Measurements from ENCODE around the gene GUF1. TPM values are rescaled to one million over a fixed set of nuclear protein-coding genes. Genes with fewer than 3 reads are reported as not detected.

The GUF1 gene, protein sequence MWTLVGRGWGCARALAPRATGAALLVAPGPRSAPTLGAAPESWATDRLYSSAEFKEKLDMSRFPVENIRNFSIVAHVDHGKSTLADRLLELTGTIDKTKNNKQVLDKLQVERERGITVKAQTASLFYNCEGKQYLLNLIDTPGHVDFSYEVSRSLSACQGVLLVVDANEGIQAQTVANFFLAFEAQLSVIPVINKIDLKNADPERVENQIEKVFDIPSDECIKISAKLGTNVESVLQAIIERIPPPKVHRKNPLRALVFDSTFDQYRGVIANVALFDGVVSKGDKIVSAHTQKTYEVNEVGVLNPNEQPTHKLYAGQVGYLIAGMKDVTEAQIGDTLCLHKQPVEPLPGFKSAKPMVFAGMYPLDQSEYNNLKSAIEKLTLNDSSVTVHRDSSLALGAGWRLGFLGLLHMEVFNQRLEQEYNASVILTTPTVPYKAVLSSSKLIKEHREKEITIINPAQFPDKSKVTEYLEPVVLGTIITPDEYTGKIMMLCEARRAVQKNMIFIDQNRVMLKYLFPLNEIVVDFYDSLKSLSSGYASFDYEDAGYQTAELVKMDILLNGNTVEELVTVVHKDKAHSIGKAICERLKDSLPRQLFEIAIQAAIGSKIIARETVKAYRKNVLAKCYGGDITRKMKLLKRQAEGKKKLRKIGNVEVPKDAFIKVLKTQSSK
- total RNA-seq: 10 to 100 TPM; 32.6 to 32.9 TPM

DNA sequence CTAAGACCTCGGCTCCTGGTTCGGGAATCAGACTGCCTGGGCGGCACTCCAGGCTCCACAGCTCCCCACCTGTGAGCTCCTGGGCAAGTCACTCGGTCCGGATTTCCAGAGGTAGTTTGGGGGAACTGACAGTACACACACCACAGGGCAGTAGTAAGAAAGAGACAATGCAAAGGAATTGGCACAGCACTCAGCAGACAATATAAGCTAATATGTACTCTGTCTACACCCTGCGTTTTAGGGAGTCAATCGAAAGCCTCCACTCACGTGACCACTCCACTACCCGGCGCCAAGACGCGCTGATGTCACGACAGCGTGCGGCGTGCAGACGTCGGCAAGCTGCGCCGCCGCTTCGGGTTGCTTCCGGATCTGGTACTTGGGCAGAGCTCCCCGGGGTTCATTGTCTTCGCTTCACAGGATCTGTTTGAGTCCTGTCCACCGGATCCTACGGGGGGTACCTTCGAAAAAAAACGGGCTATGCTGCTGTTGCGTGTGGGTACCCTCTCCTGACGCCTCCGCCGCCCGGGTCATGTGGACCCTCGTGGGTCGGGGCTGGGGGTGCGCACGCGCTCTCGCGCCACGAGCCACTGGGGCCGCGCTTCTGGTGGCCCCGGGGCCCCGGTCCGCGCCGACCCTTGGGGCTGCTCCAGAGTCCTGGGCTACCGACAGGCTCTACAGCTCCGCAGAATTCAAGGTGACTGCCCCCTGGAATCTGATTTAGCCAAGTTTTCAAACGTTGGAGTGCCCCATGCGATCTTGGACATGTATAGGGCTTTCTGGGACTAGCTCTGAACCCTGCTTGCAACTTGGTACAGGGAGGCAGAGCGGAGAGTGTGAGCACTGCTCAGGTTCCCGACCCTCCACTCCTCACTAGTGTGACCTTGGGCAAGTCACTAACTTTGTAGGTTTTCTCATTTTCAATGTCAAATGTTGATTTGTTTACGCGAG lies at the start of gene GUF1:
Gene GUF1 (plus strand): TSS at position 327 of the 948 bp plus-strand sequence. CDS start 203 bp downstream, at position 530.
- intact Hi-C loops (cut with micrococcal nuclease): loop anchor here (1.0 to 10.0 kb wide), 3 partner anchors 9 to 234 kb away; partner anchors contain the start of genes GNPDA2 and KCTD8

DNA sequence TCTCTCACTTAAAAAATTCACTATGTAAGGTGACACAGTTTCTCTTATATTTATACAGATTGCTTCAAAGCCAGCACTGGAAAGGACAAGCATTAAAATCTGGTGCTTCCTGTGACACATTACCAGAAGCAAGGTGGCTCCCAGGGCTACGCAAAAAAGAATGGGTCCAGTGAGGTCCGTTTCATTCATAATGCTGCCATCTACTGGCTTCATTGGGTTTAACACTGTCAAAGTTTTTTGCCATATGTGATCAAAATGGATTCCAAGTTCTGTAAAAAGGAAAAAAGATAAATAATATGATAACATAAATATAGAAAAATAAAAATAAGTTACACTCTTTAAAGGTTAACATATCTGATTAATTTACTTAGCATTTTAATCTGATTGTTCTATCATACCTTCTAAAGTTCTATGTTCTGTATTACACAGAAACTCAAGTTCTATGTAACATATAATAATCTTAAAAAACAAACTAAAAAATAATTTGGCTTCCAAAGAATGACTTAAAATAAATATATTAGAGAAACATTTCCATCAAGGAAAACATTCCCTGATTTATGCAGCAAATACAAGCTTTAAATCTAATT lies 48.8 kb upstream of the GUF1 start:
- Mint-ChIP-seq H3K27me3 (ENCODE audit: low read depth) (peaks cover 2% of the 10 kb centered on the region), H3K27ac (no peak overlapping the region), H3K4me3 (no peak overlapping the region), H3K4me1 (ENCODE audit: low read depth) (peaks cover 2% of the 10 kb centered on the region), H3K36me3 (ENCODE audit: low read depth) (no peaks in the 10 kb centered on the region), H3K9me3 (no peaks in the 10 kb centered on the region)
- DNase-seq: peak; percentile 63
- CTCF ChIA-PET: interaction anchor here (0.6 to 1.0 kb wide), 3 partner anchors 18 to 398 kb away, joined by 3 read pairs; no protein-coding TSS in a partner anchor
- intact Hi-C loops (cut with micrococcal nuclease): loop anchor here (1.0 kb wide), 4 partner anchors 180 to 1634 kb away; no protein-coding TSS in a partner anchor

More for the DNA sequence above, at the start of gene GUF1:
- H3K27me3 Mint-ChIP-seq (ENCODE audit: low read depth): no peaks in the 10 kb centered on the region
- no peaks in the 10 kb centered on the region for H3K9me3 Mint-ChIP-seq
- CTCF ChIA-PET: interaction anchor here (0.8 to 1.2 kb wide), 2 partner anchors 49 to 82 kb away, joined by 3 read pairs; no protein-coding TSS in a partner anchor
- peaks cover 35% of the 10 kb centered on the region for H3K4me1 Mint-ChIP-seq (ENCODE audit: low read depth)
- peak within 1 kb of the TSS; percentile 94 for H3K27ac Mint-ChIP-seq
- H3K4me3 Mint-ChIP-seq: peak within 1 kb of the TSS; percentile 95
- H3K36me3 Mint-ChIP-seq (ENCODE audit: low read depth): peaks cover 15% of the 10 kb centered on the region
- peak; percentile 90 for DNase-seq

DNA sequence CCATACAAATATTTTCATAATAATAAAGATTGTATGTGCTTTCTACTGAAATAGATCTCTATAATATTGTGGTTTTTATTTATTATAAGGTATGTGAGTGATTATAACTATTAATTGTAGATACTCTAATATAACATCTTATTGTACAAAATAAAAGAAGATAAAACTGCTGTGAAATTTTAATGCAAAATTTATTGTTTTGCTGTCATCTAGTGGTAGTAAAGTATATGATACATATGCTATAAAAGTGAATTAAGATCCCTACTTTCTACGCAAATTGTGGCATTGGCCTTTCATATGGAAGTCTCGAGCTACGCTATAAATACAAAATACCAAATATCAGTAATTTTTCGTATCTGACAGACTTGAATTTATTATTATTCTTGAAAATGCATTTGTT lies 46.1 kb upstream of the GUF1 start:
- peaks cover 2% of the 10 kb centered on the region for H3K4me1 Mint-ChIP-seq (ENCODE audit: low read depth)
- H3K4me3 Mint-ChIP-seq: no peak overlapping the region
- H3K27ac Mint-ChIP-seq: no peak overlapping the region
- intact Hi-C loops (cut with micrococcal nuclease): no loop called here
- CTCF ChIA-PET: no interaction called here
- H3K36me3 Mint-ChIP-seq (ENCODE audit: low read depth): no peaks in the 10 kb centered on the region
- DNase-seq: no peak
- peaks cover 8% of the 10 kb centered on the region for H3K27me3 Mint-ChIP-seq (ENCODE audit: low read depth)
- no peaks in the 10 kb centered on the region for H3K9me3 Mint-ChIP-seq

DNA sequence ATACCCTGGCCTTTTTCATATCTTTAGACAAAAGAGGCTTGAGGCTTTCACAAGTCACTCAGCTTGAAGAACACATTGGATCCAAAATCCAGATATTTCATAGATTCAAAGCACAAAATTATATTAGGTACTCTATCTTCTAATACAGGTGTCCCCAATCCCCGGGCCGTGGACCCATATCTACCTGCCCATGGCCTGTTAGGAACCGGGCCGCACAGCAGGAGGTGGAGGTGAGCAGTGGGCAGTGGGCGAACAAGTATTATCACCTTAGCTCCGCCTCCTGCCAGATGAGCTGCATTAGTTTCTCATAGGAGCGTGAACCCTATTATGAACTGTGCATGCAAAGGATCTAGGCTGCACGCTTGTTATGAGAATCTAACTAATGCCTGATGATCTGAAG lies 45.5 kb upstream of the GUF1 start:
- Mint-ChIP-seq H3K9me3 (no peaks in the 10 kb centered on the region), H3K4me1 (ENCODE audit: low read depth) (peaks cover 2% of the 10 kb centered on the region), H3K36me3 (ENCODE audit: low read depth) (no peaks in the 10 kb centered on the region), H3K27ac (no peak overlapping the region), H3K27me3 (ENCODE audit: low read depth) (peaks cover 10% of the 10 kb centered on the region), H3K4me3 (no peak overlapping the region)
- CTCF ChIA-PET: no interaction called here
- intact Hi-C loops (cut with micrococcal nuclease): no loop called here
- no peak for DNase-seq

DNA sequence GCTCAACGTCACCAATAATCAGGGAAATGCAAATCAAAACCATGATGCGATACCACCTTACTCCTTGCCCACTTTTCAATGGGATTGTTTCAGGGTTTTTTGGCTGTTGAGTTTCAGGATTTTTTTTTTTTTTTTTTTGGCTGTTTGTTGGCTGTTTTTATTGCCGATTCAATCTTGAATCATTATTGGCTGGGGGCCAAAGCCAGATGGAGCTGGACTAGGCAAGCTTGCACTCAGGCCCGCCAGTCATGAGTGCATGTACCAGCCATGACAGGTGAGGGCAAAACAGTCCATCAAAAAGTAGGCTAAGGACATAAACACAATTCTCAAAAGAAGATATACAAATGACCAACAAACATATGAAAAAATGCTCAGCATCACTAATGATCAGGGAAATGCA lies 40.1 kb upstream of the GUF1 start:
- intact Hi-C loops (cut with micrococcal nuclease): no loop called here
- DNase-seq: no peak
- Mint-ChIP-seq H3K27ac (no peak overlapping the region), H3K36me3 (ENCODE audit: low read depth) (no peaks in the 10 kb centered on the region), H3K9me3 (peaks cover 5% of the 10 kb centered on the region), H3K4me3 (no peak overlapping the region), H3K27me3 (ENCODE audit: low read depth) (peaks cover 19% of the 10 kb centered on the region), H3K4me1 (ENCODE audit: low read depth) (no peaks in the 10 kb centered on the region)
- CTCF ChIA-PET: no interaction called here

DNA sequence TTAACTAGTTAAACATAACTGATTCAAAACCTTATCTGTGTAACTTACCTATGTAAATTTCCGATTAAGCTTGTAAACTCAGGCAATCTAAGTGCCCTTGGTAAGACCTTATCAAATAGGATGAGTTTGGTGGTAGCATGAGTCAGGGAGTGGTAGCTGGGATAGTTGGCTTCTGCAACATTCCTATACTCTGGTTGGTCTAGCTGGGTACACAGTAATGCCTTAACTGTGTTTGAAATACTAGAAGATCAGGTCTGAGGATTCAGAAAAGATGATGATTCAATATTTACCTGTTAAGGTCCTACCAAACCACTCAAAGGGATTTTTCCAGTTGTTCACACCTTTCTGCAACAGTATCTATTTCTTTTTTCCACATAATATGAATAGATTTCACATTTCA lies 32.1 kb upstream of the GUF1 start:
- Mint-ChIP-seq H3K27me3 (ENCODE audit: low read depth) (peaks cover 4% of the 10 kb centered on the region), H3K4me1 (ENCODE audit: low read depth) (no peaks in the 10 kb centered on the region), H3K36me3 (ENCODE audit: low read depth) (peaks cover 3% of the 10 kb centered on the region), H3K27ac (no peak overlapping the region), H3K9me3 (peaks cover 16% of the 10 kb centered on the region), H3K4me3 (no peak overlapping the region)
- intact Hi-C loops (cut with micrococcal nuclease): no loop called here
- DNase-seq: no peak
- CTCF ChIA-PET: no interaction called here

DNA sequence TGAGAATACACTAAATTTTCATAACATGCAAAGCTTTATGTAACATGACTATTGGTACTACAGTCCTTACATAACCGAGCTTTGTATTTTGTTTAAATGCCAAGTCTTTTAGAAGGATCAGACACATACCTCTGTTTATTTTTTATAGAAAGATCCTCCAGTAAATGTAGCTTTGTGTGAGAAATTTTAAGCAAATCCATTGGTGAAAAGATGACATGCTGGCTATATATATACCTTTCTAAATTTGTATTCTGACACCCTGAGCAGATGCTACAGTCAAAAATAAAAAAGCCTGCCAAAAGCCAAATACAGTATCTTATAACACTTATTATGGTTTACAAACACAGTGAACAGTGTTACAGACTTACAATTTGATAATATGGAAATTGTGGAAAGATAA lies 26.8 kb upstream of the GUF1 start, which contains the start of gene YIPF7:
Gene YIPF7 (minus strand): TSS at position 201 of the 400 bp plus-strand sequence. CDS start 1,525 bp downstream, outside the sequence.
- no peak for DNase-seq
- H3K27ac Mint-ChIP-seq: no peak within 1 kb of the TSS
- no peaks in the 10 kb centered on the region for H3K4me1 Mint-ChIP-seq (ENCODE audit: low read depth)
- intact Hi-C loops (cut with micrococcal nuclease): no loop called here
- no peaks in the 10 kb centered on the region for H3K9me3 Mint-ChIP-seq
- peaks cover 8% of the 10 kb centered on the region for H3K27me3 Mint-ChIP-seq (ENCODE audit: low read depth)
- no peak within 1 kb of the TSS for H3K4me3 Mint-ChIP-seq
- CTCF ChIA-PET: no interaction called here
- no peaks in the 10 kb centered on the region for H3K36me3 Mint-ChIP-seq (ENCODE audit: low read depth)

DNA sequence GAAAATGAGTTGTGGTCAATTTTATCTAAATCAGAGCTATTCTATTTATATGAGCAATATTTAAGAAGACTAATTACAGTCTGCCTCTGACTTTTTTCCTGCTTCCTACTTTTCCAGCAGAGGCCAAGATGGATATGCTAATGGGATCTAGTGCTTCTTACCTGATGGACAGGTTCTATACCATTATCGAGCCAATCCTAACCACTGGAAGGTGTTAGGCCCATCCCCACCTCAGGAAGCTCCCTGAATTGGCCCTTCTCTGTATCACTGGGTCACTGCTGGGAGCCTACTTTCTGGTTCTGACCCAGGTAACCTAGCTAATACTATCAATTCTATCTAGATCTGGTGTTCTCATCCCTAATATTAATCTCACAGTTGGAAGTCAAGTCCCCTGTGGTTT lies 26.2 kb upstream of the GUF1 start:
- DNase-seq: no peak
- Mint-ChIP-seq H3K27me3 (ENCODE audit: low read depth) (peaks cover 5% of the 10 kb centered on the region), H3K4me1 (ENCODE audit: low read depth) (no peaks in the 10 kb centered on the region), H3K9me3 (no peaks in the 10 kb centered on the region), H3K4me3 (no peak overlapping the region), H3K36me3 (ENCODE audit: low read depth) (no peaks in the 10 kb centered on the region), H3K27ac (no peak overlapping the region)
- CTCF ChIA-PET: no interaction called here
- intact Hi-C loops (cut with micrococcal nuclease): no loop called here

DNA sequence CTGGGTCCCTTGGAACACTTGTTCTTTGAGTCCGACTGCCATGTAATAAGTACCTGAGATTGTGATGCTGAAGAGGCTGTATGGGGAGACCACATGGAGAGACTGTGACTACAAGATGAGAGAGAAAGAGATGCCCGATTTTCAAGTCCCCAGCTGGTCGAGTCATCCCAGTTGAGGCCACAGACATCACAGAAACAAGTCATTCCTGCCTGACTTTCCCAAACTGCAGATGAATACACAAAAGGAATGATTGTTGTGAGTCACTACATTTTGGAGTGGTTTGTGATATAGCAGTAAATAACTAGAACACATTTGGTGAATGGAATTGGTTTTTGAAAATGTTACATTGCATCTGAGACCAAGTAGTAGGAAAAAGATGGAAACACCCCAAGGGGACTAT lies 17.8 kb upstream of the GUF1 start:
- no peaks in the 10 kb centered on the region for H3K4me1 Mint-ChIP-seq (ENCODE audit: low read depth)
- CTCF ChIA-PET: no interaction called here

DNA sequence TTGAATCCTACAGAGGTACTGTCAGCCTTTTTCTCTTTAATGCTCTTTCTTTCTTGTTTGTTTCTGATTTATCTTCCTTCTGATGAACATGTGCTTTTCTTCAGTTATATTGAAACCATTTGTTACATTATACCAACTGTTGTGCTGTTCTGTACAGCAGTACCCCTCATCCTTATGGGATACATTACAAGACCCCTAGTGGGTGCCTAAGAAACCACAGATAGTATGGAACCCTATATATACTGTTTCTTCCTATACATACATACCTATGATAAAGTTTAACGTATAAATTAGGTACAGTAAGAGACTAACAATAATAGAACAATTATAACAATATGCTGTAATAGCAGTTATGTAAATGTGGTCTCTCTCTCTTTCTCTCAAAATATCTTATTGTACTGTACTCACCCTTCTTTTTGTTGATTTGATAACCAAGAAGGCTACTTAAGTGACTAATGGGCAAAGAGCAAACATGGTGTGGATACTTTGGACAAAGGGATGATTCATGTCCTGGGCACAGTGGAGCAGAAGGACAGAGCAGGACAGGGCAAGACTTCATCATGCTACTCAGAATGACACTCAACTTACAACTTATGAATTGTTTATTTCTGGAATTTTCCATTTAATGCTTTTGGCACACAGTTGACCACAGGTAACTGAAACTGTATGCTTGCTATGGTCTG lies 16.1 kb upstream of the GUF1 start:
- no peak overlapping the region for H3K27ac Mint-ChIP-seq
- H3K9me3 Mint-ChIP-seq: no peaks in the 10 kb centered on the region
- no peaks in the 10 kb centered on the region for H3K4me1 Mint-ChIP-seq (ENCODE audit: low read depth)
- H3K36me3 Mint-ChIP-seq (ENCODE audit: low read depth): no peaks in the 10 kb centered on the region
- DNase-seq: no peak
- CTCF ChIA-PET: no interaction called here
- intact Hi-C loops (cut with micrococcal nuclease): no loop called here
- no peak overlapping the region for H3K4me3 Mint-ChIP-seq
- peaks cover 14% of the 10 kb centered on the region for H3K27me3 Mint-ChIP-seq (ENCODE audit: low read depth)

More for the DNA sequence above, 17.8 kb upstream of the GUF1 start:
- Mint-ChIP-seq H3K9me3 (no peaks in the 10 kb centered on the region), H3K27me3 (ENCODE audit: low read depth) (peaks cover 14% of the 10 kb centered on the region), H3K27ac (no peak overlapping the region), H3K36me3 (ENCODE audit: low read depth) (no peaks in the 10 kb centered on the region), H3K4me3 (no peak overlapping the region)
- intact Hi-C loops (cut with micrococcal nuclease): no loop called here
- DNase-seq: no peak

DNA sequence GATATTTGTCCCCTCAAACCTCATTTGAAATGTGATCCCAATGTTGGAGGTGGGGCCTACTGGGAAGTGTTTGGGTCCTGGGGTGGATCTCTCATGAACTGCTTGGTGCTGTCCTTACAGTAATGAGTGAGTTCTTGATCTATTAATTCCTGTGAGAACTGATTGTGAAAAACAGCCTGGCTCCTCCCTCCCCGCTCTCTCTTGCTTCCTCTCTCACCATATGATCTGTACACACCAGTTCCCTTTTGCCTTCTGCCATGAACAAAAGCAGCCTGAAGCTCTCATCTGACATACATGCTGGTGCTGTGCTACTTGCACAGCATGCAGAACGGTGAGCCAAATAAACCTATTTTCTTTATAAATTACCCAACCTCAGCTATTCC lies 15.6 kb upstream of the GUF1 start:
- Mint-ChIP-seq H3K27ac (no peak overlapping the region), H3K36me3 (ENCODE audit: low read depth) (no peaks in the 10 kb centered on the region), H3K9me3 (no peaks in the 10 kb centered on the region), H3K4me1 (ENCODE audit: low read depth) (no peaks in the 10 kb centered on the region), H3K27me3 (ENCODE audit: low read depth) (peaks cover 13% of the 10 kb centered on the region), H3K4me3 (no peak overlapping the region)
- intact Hi-C loops (cut with micrococcal nuclease): no loop called here
- CTCF ChIA-PET: no interaction called here
- DNase-seq: no peak

All from activated naive CD4-positive, alpha-beta T cell treated with anti-CD3 and anti-CD28 coated beads for 36 hours (primary cell).